ENCODE measurements around the gene ZNF747. TPM values are rescaled to one million over a fixed set of nuclear protein-coding genes. Genes with fewer than 3 reads are reported as not detected.

ZNF747 gene
- total RNA-seq, 1 donor from 2014 or later = 8.9 TPM

DNA sequence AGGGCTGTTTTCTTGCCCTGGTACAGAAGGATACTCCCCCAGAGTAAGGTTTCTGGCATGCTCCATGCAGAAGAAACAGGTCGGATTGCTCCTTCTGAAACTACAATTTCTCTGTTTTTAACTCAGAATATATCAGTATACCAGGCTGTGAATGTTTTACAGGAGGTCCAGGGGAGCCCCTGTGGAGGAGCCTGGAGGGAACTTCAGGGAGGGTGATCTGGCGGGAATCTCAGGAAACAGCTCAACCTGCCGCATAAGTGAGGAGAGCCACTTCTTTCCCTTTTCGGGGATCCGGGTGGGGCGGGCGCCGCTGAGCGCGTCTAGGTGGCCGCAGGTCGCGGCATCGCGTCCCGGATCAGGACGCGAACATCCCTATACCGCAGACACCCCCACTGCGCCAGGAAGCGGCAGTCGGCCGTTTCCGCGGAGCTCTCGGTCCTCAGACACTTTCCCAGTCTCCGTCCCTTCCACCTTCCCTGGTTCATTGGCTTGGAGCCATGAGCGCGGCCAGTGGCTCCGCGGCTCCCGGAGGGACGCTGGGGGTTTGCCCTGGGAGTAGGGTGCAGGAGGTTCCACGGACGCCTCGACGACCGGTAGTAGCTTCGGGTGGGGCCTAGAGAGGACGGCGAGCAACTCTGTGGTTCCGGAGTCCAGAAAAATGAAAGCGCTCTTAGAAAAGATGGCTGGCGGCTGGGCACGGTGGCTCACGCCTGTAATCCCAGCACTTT lies 26.6 kb upstream of the ZNF747 start:
- DNase-seq = no peak
- Histone ChIP-seq H3K4me3 (peak overlapping the region; percentile 70), H3K27me3 (ENCODE audit: low read depth) (no peaks in the 10 kb centered on the region), H3K27ac (replicated peaks) (peak overlapping the region; percentile 87), H3K4me1 (peaks cover 35% of the 10 kb centered on the region), H3K9me3 (replicated peaks) (no peaks in the 10 kb centered on the region), H3K36me3 (peaks cover 1% of the 10 kb centered on the region)
- intact Hi-C loops (cut with micrococcal nuclease) = no loop called here
- TF ChIP-seq, protein P1, sequence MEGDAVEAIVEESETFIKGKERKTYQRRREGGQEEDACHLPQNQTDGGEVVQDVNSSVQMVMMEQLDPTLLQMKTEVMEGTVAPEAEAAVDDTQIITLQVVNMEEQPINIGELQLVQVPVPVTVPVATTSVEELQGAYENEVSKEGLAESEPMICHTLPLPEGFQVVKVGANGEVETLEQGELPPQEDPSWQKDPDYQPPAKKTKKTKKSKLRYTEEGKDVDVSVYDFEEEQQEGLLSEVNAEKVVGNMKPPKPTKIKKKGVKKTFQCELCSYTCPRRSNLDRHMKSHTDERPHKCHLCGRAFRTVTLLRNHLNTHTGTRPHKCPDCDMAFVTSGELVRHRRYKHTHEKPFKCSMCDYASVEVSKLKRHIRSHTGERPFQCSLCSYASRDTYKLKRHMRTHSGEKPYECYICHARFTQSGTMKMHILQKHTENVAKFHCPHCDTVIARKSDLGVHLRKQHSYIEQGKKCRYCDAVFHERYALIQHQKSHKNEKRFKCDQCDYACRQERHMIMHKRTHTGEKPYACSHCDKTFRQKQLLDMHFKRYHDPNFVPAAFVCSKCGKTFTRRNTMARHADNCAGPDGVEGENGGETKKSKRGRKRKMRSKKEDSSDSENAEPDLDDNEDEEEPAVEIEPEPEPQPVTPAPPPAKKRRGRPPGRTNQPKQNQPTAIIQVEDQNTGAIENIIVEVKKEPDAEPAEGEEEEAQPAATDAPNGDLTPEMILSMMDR (IDR thresholded peaks at IDR 0.05; ENCODE audit: borderline replicate concordance) = no peak

- DNase-seq = no peak
- H3K27me3 ChIP-seq (ENCODE audit: low read depth) = no peaks in the 10 kb centered on the region
- intact Hi-C loops (cut with micrococcal nuclease) = no loop called here
Observed at GRCh38 chr16:30559690-30560089, 25.0 kb upstream of the ZNF747 start.

DNA sequence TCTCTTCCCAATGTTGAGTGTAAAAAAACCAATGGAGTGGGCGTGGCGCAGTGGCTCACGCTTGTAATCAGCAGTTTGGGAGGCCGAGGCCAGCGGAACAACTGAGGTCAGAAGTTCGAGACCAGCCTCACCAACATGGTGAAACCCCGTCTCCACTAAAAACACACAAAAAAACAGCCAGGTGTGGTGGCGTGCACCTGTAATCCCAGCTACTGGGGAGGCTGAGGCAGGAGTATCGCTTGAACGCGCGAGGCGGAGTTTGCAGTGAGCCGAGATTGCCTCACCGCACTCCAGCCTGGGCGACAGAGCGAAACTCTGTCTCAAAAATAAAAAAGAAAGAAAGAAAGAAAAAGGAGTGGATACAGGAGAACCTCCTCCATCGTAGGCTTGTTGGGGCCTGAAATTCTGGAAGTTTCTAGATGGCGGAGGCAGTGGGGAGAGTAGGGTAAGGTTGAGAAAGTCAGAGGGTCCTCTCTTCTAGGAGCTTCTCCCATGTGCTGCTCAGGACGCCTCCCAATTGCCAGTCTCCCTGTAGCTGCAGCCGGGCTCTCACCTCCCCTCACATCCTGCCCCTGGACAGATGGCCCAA lies 24.2 kb upstream of the ZNF747 start:
- H3K27me3 ChIP-seq (ENCODE audit: low read depth) = no peaks in the 10 kb centered on the region
- intact Hi-C loops (cut with micrococcal nuclease) = no loop called here
- peak overlapping the region; percentile 96 for H3K27ac ChIP-seq (replicated peaks)
- no peak for DNase-seq
- TF ChIP-seq, protein P1 (IDR thresholded peaks at IDR 0.05; ENCODE audit: borderline replicate concordance) = no peak
- no peaks in the 10 kb centered on the region for H3K9me3 ChIP-seq (replicated peaks)
- H3K4me1 ChIP-seq = peaks cover 59% of the 10 kb centered on the region
- peak overlapping the region; percentile 82 for H3K4me3 ChIP-seq
- peaks cover 25% of the 10 kb centered on the region for H3K36me3 ChIP-seq

More at GRCh38 chr16:30559690-30560089, 25.0 kb upstream of the ZNF747 start:
- Histone ChIP-seq H3K36me3 (peaks cover 17% of the 10 kb centered on the region), H3K9me3 (replicated peaks) (no peaks in the 10 kb centered on the region), H3K4me3 (no peak overlapping the region), H3K27ac (replicated peaks) (no peak overlapping the region), H3K4me1 (peaks cover 51% of the 10 kb centered on the region)
- TF ChIP-seq, protein P1 (IDR thresholded peaks at IDR 0.05; ENCODE audit: borderline replicate concordance) = no peak

DNA sequence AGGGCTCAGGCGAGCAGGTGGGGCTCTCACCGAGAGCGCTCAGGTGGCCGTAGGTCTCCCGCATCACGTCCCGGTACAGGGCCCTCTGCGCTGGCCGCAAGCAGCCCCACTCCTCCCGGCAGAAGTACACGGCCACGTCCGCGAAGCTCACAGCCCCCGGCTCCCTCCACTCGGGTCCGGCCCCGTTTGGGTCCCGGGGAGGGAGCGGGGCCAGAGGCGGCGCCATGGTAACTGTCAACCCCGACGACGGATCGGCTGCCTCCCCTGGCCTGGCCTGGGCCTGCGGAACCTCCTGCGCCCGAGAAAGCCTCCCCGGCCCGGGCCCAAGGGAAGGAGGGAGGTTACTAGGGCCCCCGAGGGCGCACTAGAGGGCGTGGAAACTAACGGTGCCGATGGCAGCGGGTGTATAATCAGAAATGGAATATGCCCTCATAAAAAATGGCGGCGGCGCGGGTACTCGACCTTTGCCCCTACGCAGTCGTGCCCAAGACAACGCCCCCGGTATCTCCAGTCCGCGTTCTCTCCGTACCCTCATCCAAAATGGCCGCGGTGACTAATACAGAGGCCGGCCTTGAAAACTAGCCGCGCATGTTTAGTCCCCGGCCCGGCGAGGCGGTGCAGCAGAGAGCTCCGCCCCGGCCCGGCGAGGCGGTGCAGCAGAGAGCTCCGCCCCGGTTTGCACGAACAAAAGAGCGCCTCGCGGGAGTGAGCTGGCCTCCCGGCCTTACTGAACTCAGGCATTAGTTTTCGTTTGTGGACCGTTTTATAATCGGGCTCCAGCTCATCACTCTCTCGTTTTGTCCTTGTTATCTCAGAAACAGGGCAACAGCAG lies 23.5 kb upstream of the ZNF747 start, which contains the start of gene ZNF764:
Gene ZNF764, minus strand, starts transcription at position 418 of the 832 bp plus-strand sequence. Its CDS starts 192 bp downstream, at position 226.
- TF ChIP-seq, protein P1 (IDR thresholded peaks at IDR 0.05; ENCODE audit: borderline replicate concordance) = peak; percentile 9

DNA sequence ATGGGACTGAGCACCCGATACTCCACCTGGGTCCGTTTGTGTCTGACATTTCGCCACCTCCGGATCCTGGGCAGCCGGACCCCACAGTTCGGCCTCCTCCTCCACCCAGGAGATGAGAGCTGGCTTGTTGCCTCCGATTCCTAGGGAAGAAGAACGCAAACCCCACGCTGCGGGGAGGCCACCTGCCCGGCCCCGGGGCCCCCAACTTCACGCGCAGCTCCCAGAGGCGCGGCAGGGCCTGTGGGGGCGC lies 23.0 kb upstream of the ZNF747 start:
- Histone ChIP-seq H3K36me3 (peaks cover 30% of the 10 kb centered on the region), H3K4me1 (peaks cover 71% of the 10 kb centered on the region), H3K27ac (replicated peaks) (peak overlapping the region; percentile 96), H3K27me3 (ENCODE audit: low read depth) (no peaks in the 10 kb centered on the region), H3K4me3 (peak overlapping the region; percentile 82), H3K9me3 (replicated peaks) (no peaks in the 10 kb centered on the region)
- intact Hi-C loops (cut with micrococcal nuclease) = no loop called here
- TF ChIP-seq, protein P1 (IDR thresholded peaks at IDR 0.05; ENCODE audit: borderline replicate concordance) = no peak
- no peak for DNase-seq

More for the DNA sequence above, 23.5 kb upstream of the ZNF747 start, which contains the start of gene ZNF764:
- peaks cover 30% of the 10 kb centered on the region for H3K36me3 ChIP-seq
- no peaks in the 10 kb centered on the region for H3K27me3 ChIP-seq (ENCODE audit: low read depth)
- peak within 1 kb of the TSS; percentile 82 for H3K4me3 ChIP-seq
- H3K4me1 ChIP-seq = peaks cover 66% of the 10 kb centered on the region
- H3K27ac ChIP-seq (replicated peaks) = peak within 1 kb of the TSS; percentile 96
- DNase-seq = peak; percentile 98
- intact Hi-C loops (cut with micrococcal nuclease) = no loop called here
- no peaks in the 10 kb centered on the region for H3K9me3 ChIP-seq (replicated peaks)

Data from left ventricle myocardium inferior (tissue), 1 donor.